HepG2 (cell line): Measurements from ENCODE around the gene NPW. TPM values are rescaled to one million over a fixed set of nuclear protein-coding genes. Genes with fewer than 3 reads are reported as not detected.
A peak's percentile ranks its signal among the peaks of the same experiment; 100 is the strongest.

Source experiments
- EHMT2 ChIP-seq: fragments of 200-600 bp; sonication (generic); IDR thresholded peaks from 2 replicates; pipeline ENCODE4 v1.7.0; 2017; ENCODE audit warnings: antibody characterized with exemption, low read depth, low read length, borderline replicate concordance
- GMEB2 ChIP-seq: IDR thresholded peaks from 2 replicates; pipeline ENCODE4 v1.6.1; 2016; ENCODE audit warnings: missing biosample characterization, missing genetic modification reagents, low read depth
- IKZF4 ChIP-seq: sonication (generic); formaldehyde crosslinking; IDR thresholded peaks from 2 replicates; pipeline ENCODE4 v1.5.1; 2020; ENCODE audit warnings: borderline replicate concordance, mild to moderate bottlenecking, low read depth, missing genetic modification reagents; ENCODE audit errors: not compliant biosample characterization
- MBD4 ChIP-seq: IDR thresholded peaks from 2 replicates; pipeline ENCODE4 v1.6.1; 2012; ENCODE audit warnings: low read length, inconsistent platforms, borderline replicate concordance
- MIXL1 ChIP-seq: IDR thresholded peaks from 2 replicates; pipeline ENCODE4 v1.6.1; 2016
- NFE2L2 ChIP-seq: fragments of 150-350 bp; IDR thresholded peaks from 2 replicates; pipeline ENCODE4 v1.6.1; 2014; ENCODE audit warnings: low read length
- RELA ChIP-seq: sonication (generic); formaldehyde crosslinking; IDR thresholded peaks from 2 replicates; pipeline ENCODE4 v1.4.0; 2020; ENCODE audit warnings: missing genetic modification reagents
- SALL2 ChIP-seq: sonication (generic); formaldehyde crosslinking; IDR thresholded peaks from 2 replicates; pipeline ENCODE4 v1.8.1; 2023; ENCODE audit warnings: mild to moderate bottlenecking, missing genetic modification reagents, inconsistent platforms
- UBTF ChIP-seq: sonication (generic); formaldehyde crosslinking; IDR thresholded peaks from 2 replicates; pipeline ENCODE4 v1.4.0; 2020; ENCODE audit warnings: mild to moderate bottlenecking, missing genetic modification reagents
- ZBTB2 ChIP-seq: sonication (generic); formaldehyde crosslinking; IDR thresholded peaks from 2 replicates; pipeline ENCODE4 v1.8.0; 2022; ENCODE audit warnings: low read depth, missing genetic modification reagents
- ZBTB20 ChIP-seq: sonication (generic); formaldehyde crosslinking; IDR thresholded peaks from 2 replicates; pipeline ENCODE4 v1.8.1; 2023; ENCODE audit warnings: missing genetic modification reagents, low read depth, mild to moderate bottlenecking, borderline replicate concordance
- ZBTB43 ChIP-seq: sonication (generic); formaldehyde crosslinking; conservative IDR thresholded peaks from 2 replicates; pipeline ENCODE4 v1.4.0; 2020; ENCODE audit warnings: missing genetic modification reagents
- ZFY ChIP-seq: sonication (generic); formaldehyde crosslinking; IDR thresholded peaks from 2 replicates; pipeline ENCODE4 v1.4.0; 2020; ENCODE audit warnings: missing genetic modification reagents
- ZNF260 ChIP-seq: sonication (generic); formaldehyde crosslinking; IDR thresholded peaks from 2 replicates; pipeline ENCODE4 v1.4.0; 2020; ENCODE audit warnings: missing genetic modification reagents, low read depth, mild to moderate bottlenecking, borderline replicate concordance
- ZNF264 ChIP-seq: sonication (generic); formaldehyde crosslinking; IDR thresholded peaks from 2 replicates; pipeline ENCODE4 v1.4.0; 2020; ENCODE audit warnings: missing genetic modification reagents
- ZNF275 ChIP-seq: sonication (generic); formaldehyde crosslinking; IDR thresholded peaks from 2 replicates; pipeline ENCODE4 v1.8.0; 2022; ENCODE audit warnings: missing genetic modification reagents, mild to moderate bottlenecking, inconsistent platforms, borderline replicate concordance
- ZNF362 ChIP-seq: sonication (generic); formaldehyde crosslinking; IDR thresholded peaks from 2 replicates; pipeline ENCODE4 v1.4.0; 2020; ENCODE audit warnings: missing genetic modification reagents, mild to moderate bottlenecking, borderline replicate concordance
- ZNF501 ChIP-seq: sonication (generic); formaldehyde crosslinking; IDR thresholded peaks from 2 replicates; pipeline ENCODE4 v1.5.1; 2020; ENCODE audit warnings: mild to moderate bottlenecking, moderate library complexity, missing genetic modification reagents
- polyA plus RNA-seq, 8 experiments: library from polyadenylated mRNA; depleted of rRNA in 3 of 8; stranded (reverse) in 7 of 8; unstranded in 1 of 8; fragments of >200 nt; fragmentation: Illumina TruSeq in 4 of 8; extraction: Trizol in 4 of 8; gene quantifications; 2 replicates each; pipeline versions ENCODE4 v1.2.1 to v1.2.3, GENCODE V29; 2011 to 2016; ENCODE audit warnings: low read depth in 4 of 8, missing spikeins in 1 of 8, mixed read lengths in 1 of 8; ENCODE audit not compliant: insufficient read depth in 1 of 8
- total RNA-seq, 5 experiments: library from RNA; depleted of rRNA; stranded (reverse); fragments of >200 nt; fragmentation: Illumina TruSeq; extraction: Trizol; gene quantifications; 2 replicates each; pipeline ENCODE4 v1.2.3, GENCODE V29; 2016; ENCODE audit warnings: low read depth in 1 of 5

The NPW gene
- total and polyA plus RNA-seq, 2 of the 13 experiments (the other 11 are each of a cell fraction or from before 2014, with no cell fraction given), result 0.24 to 0.97 TPM

GRCh38 chr16:1984347-1985225 lies 35.0 kb upstream of the NPW start (continued):
- no peak for TF ChIP-seq ZBTB2 (CRISPR knock-in tag)
- TF ChIP-seq ZNF275, result no peak
- TF ChIP-seq ZBTB20 (CRISPR knock-in tag), result no peak
- TF ChIP-seq MBD4, result no peak
- no peak for TF ChIP-seq NFE2L2
- peak; percentile 73; the same call in 1 of the 2 replicates for TF ChIP-seq ZFY (CRISPR knock-in tag)
- TF ChIP-seq MIXL1, result 0 out of 2 replicates have a peak, but pooled peaks have one; percentile 12
- no peak for TF ChIP-seq EHMT2
- TF ChIP-seq UBTF (CRISPR knock-in tag), result peak; percentile 49; the same call in 1 of the 2 replicates
- TF ChIP-seq RELA (CRISPR knock-in tag), result no peak
- TF ChIP-seq ZNF362, result no peak; the same call in 1 of the 2 replicates
- TF ChIP-seq ZNF260 (CRISPR knock-in tag), result no peak
- TF ChIP-seq IKZF4 (CRISPR knock-in tag), result peak; percentile 16
- no peak for TF ChIP-seq GMEB2 (CRISPR knock-in tag)
- TF ChIP-seq ZNF501 (CRISPR knock-in tag), result no peak
- TF ChIP-seq ZNF264 (CRISPR knock-in tag), result no peak
- TF ChIP-seq SALL2, result 0 out of 2 replicates have a peak, but pooled peaks have one; percentile 10
- no peak for TF ChIP-seq ZBTB43
